B cell (primary cell): ENCODE data around the gene SIPA1L3. TPM values are rescaled to one million over a fixed set of nuclear protein-coding genes. Genes with fewer than 3 reads are reported as not detected.

Experiments
- ATAC-seq: fragments of 200-7000 bp; cut with Tn5 transposase; one replicate; pipeline ENCODE4 v1.10.0; 2021; ENCODE audit warnings: low read depth, mild to moderate bottlenecking, moderate number of reproducible peaks, moderate library complexity
- CTCF ChIA-PET: fragments of 350-600 bp; sonication (Branson Sonifier 250); formaldehyde crosslinking; loops from one replicate; lab custom pipeline; 2021; ENCODE audit warnings: antibody characterized with exemption, inconsistent platforms; lab: Charles Lee
- POLR2A ChIA-PET: fragments of 350-600 bp; sonication (Branson Sonifier 250); formaldehyde crosslinking; loops from one replicate; lab custom pipeline; 2021; ENCODE audit warnings: antibody characterized with exemption; lab: Charles Lee
- DNase-seq: peaks from one replicate; pipeline ENCODE4 v3.0.0; 2013
- H2AFZ ChIP-seq: 2 replicates; pipeline ENCODE4 v1.6.1; 2012; ENCODE audit warnings: mild to moderate bottlenecking, low read depth, low read length; ENCODE audit not compliant: insufficient read depth, poor library complexity, severe bottlenecking
- H3K27ac ChIP-seq, 2 donors: 1 replicate in 1 of 2; 2 replicates in 1 of 2; pipeline ENCODE4 v1.5.1; 2012 to 2013; ENCODE audit warnings: low read length in 2 of 2, mild to moderate bottlenecking in 2 of 2, moderate library complexity in 1 of 2
- H3K27me3 ChIP-seq, 4 experiments: fragments of 200-600 bp in 1 of 4; sonication (generic) in 1 of 4; replicated peaks in 1 of 4; 1 replicate in 2 of 4; 2 replicates in 2 of 4; pipeline versions ENCODE4 v1.6.1 to v1.7.0; 2013 to 2016; ENCODE audit warnings: low read length in 3 of 4, mild to moderate bottlenecking in 2 of 4, mixed read lengths in 1 of 4, moderate library complexity in 1 of 4; ENCODE audit not compliant: insufficient read depth in 4 of 4, control insufficient read depth in 3 of 4; ENCODE audit errors: control extremely low read depth in 1 of 4
- H3K36me3 ChIP-seq, 2 experiments: replicated peaks in 1 of 2; 1 replicate in 1 of 2; 2 replicates in 1 of 2; pipeline versions ENCODE4 v1.6.1 to v1.7.1; 2013; ENCODE audit warnings: low read length in 1 of 2; ENCODE audit not compliant: insufficient read depth in 2 of 2, control insufficient read depth in 1 of 2; ENCODE audit errors: control extremely low read depth in 1 of 2, extremely low read depth in 1 of 2
- H3K4me1 ChIP-seq, 2 donors: fragments of 200-600 bp in 1 of 2; sonication (generic) in 1 of 2; 1 replicate in 1 of 2; 2 replicates in 1 of 2; pipeline versions ENCODE4 v1.5.1 to v1.6.1; 2013 to 2017; ENCODE audit warnings: low read length in 2 of 2; ENCODE audit not compliant: control insufficient read depth in 2 of 2, insufficient read depth in 2 of 2
- H3K4me2 ChIP-seq: replicated peaks from 2 replicates; pipeline ENCODE3; 2012; ENCODE audit warnings: mild to moderate bottlenecking, low read depth, low read length; ENCODE audit not compliant: poor library complexity, severe bottlenecking
- H3K4me3 ChIP-seq, 5 experiments: fragments of 200-600 bp in 1 of 5; sonication (generic) in 1 of 5; 1 replicate in 3 of 5; 2 replicates in 2 of 5; pipeline versions ENCODE4 v1.5.1 to v1.7.0; 2011 to 2016; ENCODE audit warnings: low read length in 4 of 5, mild to moderate bottlenecking in 4 of 5, low read depth in 2 of 5, control low read depth in 1 of 5, moderate library complexity in 1 of 5; ENCODE audit not compliant: insufficient read depth in 1 of 5; ENCODE audit errors: control extremely low read depth in 1 of 5, extremely low read depth in 1 of 5
- H3K79me2 ChIP-seq: fragments of 200-600 bp; sonication (generic); one replicate; pipeline ENCODE4 v1.6.0; 2016; ENCODE audit warnings: low read length; ENCODE audit not compliant: control insufficient read depth, insufficient read depth
- H3K9ac ChIP-seq: fragments of 200-600 bp; sonication (generic); 2 replicates; pipeline ENCODE4 v1.6.1; 2017; ENCODE audit warnings: mild to moderate bottlenecking, low read length, moderate library complexity
- H3K9me3 ChIP-seq, 3 donors: one replicate each; pipeline versions ENCODE4 v1.6.1 to v1.7.1; 2013; ENCODE audit warnings: low read length in 2 of 3; ENCODE audit not compliant: control insufficient read depth in 2 of 3, insufficient read depth in 1 of 3; ENCODE audit errors: control extremely low read depth in 1 of 3
- H4K20me1 ChIP-seq: 2 replicates; pipeline ENCODE4 v1.6.0; 2012; ENCODE audit warnings: mild to moderate bottlenecking, low read length; ENCODE audit not compliant: insufficient read depth, control insufficient read depth, poor library complexity, severe bottlenecking
- H3K27ac Mint-ChIP-seq: one replicate; pipeline ENCODE4 v1.8.0; 2021; ENCODE audit warnings: mixed read lengths
- H3K27me3 Mint-ChIP-seq: one replicate; pipeline ENCODE4 v1.8.0; 2021; ENCODE audit warnings: mixed read lengths
- H3K4me1 Mint-ChIP-seq: one replicate; pipeline ENCODE4 v1.8.0; 2021; ENCODE audit warnings: mixed read lengths
- H3K4me3 Mint-ChIP-seq: one replicate; pipeline ENCODE4 v1.8.0; 2021; ENCODE audit warnings: mixed read lengths
- H3K9me3 Mint-ChIP-seq: one replicate; pipeline ENCODE4 v1.8.0; 2022; ENCODE audit warnings: mixed read lengths; ENCODE audit not compliant: insufficient read depth
- EZH2 ChIP-seq: IDR thresholded peaks from 2 replicates; pipeline ENCODE4 v1.6.1; 2012; ENCODE audit warnings: borderline replicate concordance, low read depth, mild to moderate bottlenecking, moderate library complexity, low read length; ENCODE audit not compliant: insufficient read depth, poor library complexity, severe bottlenecking
- WGBS: methylation state at CpG from one replicate; pipeline ENCODE4 v1.1.5; 2013; ENCODE audit warnings: missing lambda C conversion rate; ENCODE audit not compliant: insufficient coverage; 5-methylcytosine and 5-hydroxymethylcytosine counted together
- intact Hi-C: fragments of 100-400 bp; cut with micrococcal nuclease; formaldehyde crosslinking; loops from one replicate; pipeline ENCODE4 v1.10.0; 2022
- polyA plus RNA-seq: library from polyadenylated mRNA; depleted of rRNA; stranded (reverse); fragments of >200 nt; gene quantifications from 2 replicates; pipeline ENCODE4 v1.2.3, GENCODE V29; 2012
- total RNA-seq, 2 donors: library from RNA; stranded (reverse); fragments of 120-200 nt in 1 of 2; gene quantifications; 1 replicate in 1 of 2; 2 replicates in 1 of 2; pipeline versions ENCODE4 v1.2.3 to v1.2.4, GENCODE V29; 2013 to 2022
- TF ChIP-seq, protein P1 (sequence below): fragments of 200-600 bp; IDR thresholded peaks from one replicate; pipeline ENCODE4 v1.8.0; 2022; ENCODE audit warnings: antibody characterized with exemption, mild to moderate bottlenecking

The SIPA1L3 gene
- total and polyA plus RNA-seq, 2 donors (not counting 1 experiment from before 2014, with no cell fraction given): 48.3 to 295 TPM

DNA sequence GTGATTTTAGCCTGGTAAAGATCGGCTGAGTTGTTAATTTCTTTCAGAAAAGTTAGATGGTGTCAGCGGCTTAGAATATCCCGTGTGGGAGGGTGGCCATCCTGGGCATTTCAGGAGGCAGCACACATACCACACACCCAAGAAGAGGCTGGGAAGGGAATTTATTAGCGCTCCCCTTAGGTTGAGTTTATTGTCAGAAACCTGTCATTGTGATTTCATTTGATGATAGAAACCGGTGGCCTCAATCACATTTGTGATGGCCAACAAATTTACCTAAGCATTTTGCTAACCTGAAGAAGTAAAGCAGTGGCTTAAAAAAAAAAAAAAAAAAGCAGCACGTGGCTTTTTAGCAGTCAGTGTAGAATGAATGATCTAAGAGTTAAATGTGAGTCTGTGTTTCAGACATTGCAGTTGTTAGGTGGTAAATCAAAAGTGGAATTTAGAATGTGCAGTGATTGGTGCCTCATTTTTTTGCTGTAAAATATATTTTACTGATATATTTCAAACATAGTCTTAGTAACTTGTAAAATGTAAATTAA is 2.7 kb downstream of the SIPA1L3 start:
- POLR2A ChIA-PET: interaction anchor here (0.6 to 4.1 kb wide), 7 partner anchors 14 to 488 kb away, joined by 3 to 46 read pairs (median 4); no protein-coding TSS in a partner anchor
- H3K79me2 ChIP-seq: peaks cover 75% of the 10 kb centered on the region
- Mint-ChIP-seq H3K4me1 (peaks cover 67% of the 10 kb centered on the region), H3K27ac (peak overlapping the region; percentile 74), H3K9me3 (peaks cover 6% of the 10 kb centered on the region), H3K4me3 (peak overlapping the region; percentile 91), H3K27me3 (no peaks in the 10 kb centered on the region)
- H3K9me3 ChIP-seq: peaks cover 0 to 9% (median 0%) of the 10 kb centered on the region in 3 donors
- intact Hi-C loops: loop anchor here (10.0 kb wide), 2 partner anchors 315 to 705 kb away; partner anchors contain the start of genes DPF1, EIF3K and MAP4K1
- DNase-seq (no peak), ATAC-seq (no peak)
- H3K9ac ChIP-seq: peak overlapping the region; percentile 89
- WGBS: no CpG with 5 or more reads among the region's 6 CpGs
- H3K36me3 ChIP-seq: peaks cover 0 to 8% of the 10 kb centered on the region in 2 experiments
- H3K27ac ChIP-seq: peak overlapping the region in 1 of 2 donors; percentile 84
- H3K4me1 ChIP-seq: peaks cover 75 to 78% of the 10 kb centered on the region in 2 donors
- CTCF ChIA-PET: interaction anchor here (1.1 to 8.1 kb wide), 5 partner anchors 13 to 185 kb away, joined by 3 to 54 read pairs (median 5); no protein-coding TSS in a partner anchor
- H3K4me2 ChIP-seq: peak overlapping the region; percentile 85
- H3K4me3 ChIP-seq: no peak overlapping the region
- TF ChIP-seq, protein P1, sequence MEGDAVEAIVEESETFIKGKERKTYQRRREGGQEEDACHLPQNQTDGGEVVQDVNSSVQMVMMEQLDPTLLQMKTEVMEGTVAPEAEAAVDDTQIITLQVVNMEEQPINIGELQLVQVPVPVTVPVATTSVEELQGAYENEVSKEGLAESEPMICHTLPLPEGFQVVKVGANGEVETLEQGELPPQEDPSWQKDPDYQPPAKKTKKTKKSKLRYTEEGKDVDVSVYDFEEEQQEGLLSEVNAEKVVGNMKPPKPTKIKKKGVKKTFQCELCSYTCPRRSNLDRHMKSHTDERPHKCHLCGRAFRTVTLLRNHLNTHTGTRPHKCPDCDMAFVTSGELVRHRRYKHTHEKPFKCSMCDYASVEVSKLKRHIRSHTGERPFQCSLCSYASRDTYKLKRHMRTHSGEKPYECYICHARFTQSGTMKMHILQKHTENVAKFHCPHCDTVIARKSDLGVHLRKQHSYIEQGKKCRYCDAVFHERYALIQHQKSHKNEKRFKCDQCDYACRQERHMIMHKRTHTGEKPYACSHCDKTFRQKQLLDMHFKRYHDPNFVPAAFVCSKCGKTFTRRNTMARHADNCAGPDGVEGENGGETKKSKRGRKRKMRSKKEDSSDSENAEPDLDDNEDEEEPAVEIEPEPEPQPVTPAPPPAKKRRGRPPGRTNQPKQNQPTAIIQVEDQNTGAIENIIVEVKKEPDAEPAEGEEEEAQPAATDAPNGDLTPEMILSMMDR: no peak
- TF ChIP-seq EZH2: no peak
- peaks cover 4% of the 10 kb centered on the region for H4K20me1 ChIP-seq
- H3K27me3 ChIP-seq: no peaks in the 10 kb centered on the region
- no peak overlapping the region for H2AFZ ChIP-seq

DNA sequence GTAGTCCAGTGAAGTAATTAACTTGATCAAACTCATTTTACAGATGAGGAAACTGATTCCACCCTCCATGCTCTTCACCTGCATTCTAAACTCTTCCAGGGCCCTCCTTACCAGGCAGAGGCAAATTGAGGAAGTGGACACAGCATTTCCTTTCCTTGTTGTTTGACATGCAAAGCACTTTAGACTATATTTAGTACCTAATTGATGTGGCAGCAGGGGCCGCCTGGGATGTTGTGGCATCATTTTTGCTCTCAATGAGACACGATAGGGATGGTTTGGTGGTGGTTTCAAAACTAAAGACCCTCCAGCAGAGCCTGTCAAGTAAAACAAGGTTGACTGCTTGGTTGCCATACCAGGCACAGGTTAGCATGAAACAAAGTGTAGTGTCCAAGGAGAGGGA is 7.9 kb downstream of the SIPA1L3 start:
- Mint-ChIP-seq H3K4me3 (peak overlapping the region; percentile 44), H3K4me1 (peaks cover 71% of the 10 kb centered on the region), H3K27ac (peak overlapping the region; percentile 61), H3K9me3 (peaks cover 6% of the 10 kb centered on the region), H3K27me3 (no peaks in the 10 kb centered on the region)
- Histone ChIP-seq H3K4me2 (peak overlapping the region; percentile 74), H3K4me1 (peaks cover 85 to 87% of the 10 kb centered on the region in 2 donors), H3K4me3 (peak overlapping the region; percentile 16 to 43 (median 34)), H3K36me3 (peaks cover 0 to 22% of the 10 kb centered on the region in 2 experiments), H3K27me3 (no peaks in the 10 kb centered on the region), H4K20me1 (no peaks in the 10 kb centered on the region), H2AFZ (no peak overlapping the region), H3K9me3 (peaks cover 0 to 9% (median 0%) of the 10 kb centered on the region in 3 donors), H3K27ac (peak overlapping the region; percentile 76 to 84), H3K9ac (peak overlapping the region; percentile 50), H3K79me2 (peaks cover 95% of the 10 kb centered on the region)
- intact Hi-C loops: loop anchor here (1.0 to 2.0 kb wide), 2 partner anchors 8 to 134 kb away; no protein-coding TSS in a partner anchor
- TF ChIP-seq, protein P1: no peak
- no peak for TF ChIP-seq EZH2
- ChIA-PET POLR2A (interaction anchor here (0.7 to 1.2 kb wide), 4 partner anchors 8 to 90 kb away, joined by 3 to 5 read pairs (median 4); partner anchors contain the start of genes SIPA1L3 and WDR87), CTCF (interaction anchor here (1.4 kb wide), 2 partner anchors 12 to 17 kb away, joined by 4 to 5 read pairs; no protein-coding TSS in a partner anchor)
- ATAC-seq: peak; percentile 70
- 0% methylated on average over 2 of the region's 2 CpGs for WGBS
- DNase-seq: peak; percentile 75
